ENCODE data around the gene LRIT2.

Gene LRIT2

GRCh38 chr10:84232376-84232775, 7.0 kb upstream of the LRIT2 start:
- Mint-ChIP-seq H3K9me3 (no peaks in the 10 kb centered on the region), H3K4me1 (ENCODE audit: low read depth) (no peaks in the 10 kb centered on the region), H3K27me3 (peaks cover 5% of the 10 kb centered on the region), H3K27ac (no peak overlapping the region), H3K36me3 (ENCODE audit: low read depth) (no peaks in the 10 kb centered on the region), H3K4me3 (no peak overlapping the region)
- intact Hi-C loops (cut with micrococcal nuclease), result no loop called here

GRCh38 chr10:84230359-84230758, 5.0 kb upstream of the LRIT2 start:
- no peaks in the 10 kb centered on the region for H3K9me3 Mint-ChIP-seq
- intact Hi-C loops (cut with micrococcal nuclease), result no loop called here
- peaks cover 1% of the 10 kb centered on the region for H3K27me3 Mint-ChIP-seq
- H3K27ac Mint-ChIP-seq, result no peak overlapping the region
- H3K4me1 Mint-ChIP-seq (ENCODE audit: low read depth), result no peaks in the 10 kb centered on the region
- H3K36me3 Mint-ChIP-seq (ENCODE audit: low read depth), result no peaks in the 10 kb centered on the region
- H3K4me3 Mint-ChIP-seq, result no peak overlapping the region

- Mint-ChIP-seq H3K4me3 (no peak overlapping the region), H3K4me1 (ENCODE audit: low read depth) (no peaks in the 10 kb centered on the region), H3K27me3 (peaks cover 1% of the 10 kb centered on the region), H3K9me3 (no peaks in the 10 kb centered on the region), H3K36me3 (ENCODE audit: low read depth) (no peaks in the 10 kb centered on the region), H3K27ac (no peak overlapping the region)
- intact Hi-C loops (cut with micrococcal nuclease), result no loop called here
These were observed 2.5 kb upstream of the LRIT2 start for GRCh38 chr10:84227810-84228209.

- intact Hi-C loops (cut with micrococcal nuclease), result no loop called here
- Mint-ChIP-seq H3K4me3 (no peak overlapping the region), H3K36me3 (ENCODE audit: low read depth) (no peaks in the 10 kb centered on the region), H3K27ac (no peak overlapping the region), H3K9me3 (no peaks in the 10 kb centered on the region), H3K27me3 (peaks cover 1% of the 10 kb centered on the region), H3K4me1 (ENCODE audit: low read depth) (no peaks in the 10 kb centered on the region)
These were observed 1.3 kb upstream of the LRIT2 start for GRCh38 chr10:84226616-84227015.

- peaks cover 1% of the 10 kb centered on the region for H3K27me3 Mint-ChIP-seq
- H3K36me3 Mint-ChIP-seq (ENCODE audit: low read depth), result no peaks in the 10 kb centered on the region
- H3K9me3 Mint-ChIP-seq, result no peaks in the 10 kb centered on the region
- H3K4me3 Mint-ChIP-seq, result no peak overlapping the region
- H3K27ac Mint-ChIP-seq, result no peak overlapping the region
- H3K4me1 Mint-ChIP-seq (ENCODE audit: low read depth), result no peaks in the 10 kb centered on the region
- intact Hi-C loops (cut with micrococcal nuclease), result no loop called here
These were observed 824 bp downstream of the LRIT2 start for GRCh38 chr10:84224411-84225028.

GRCh38 chr10:84221916-84222315, 3.4 kb downstream of the LRIT2 start:
- H3K9me3 Mint-ChIP-seq, result no peaks in the 10 kb centered on the region
- no peak overlapping the region for H3K27ac Mint-ChIP-seq
- H3K4me1 Mint-ChIP-seq (ENCODE audit: low read depth), result no peaks in the 10 kb centered on the region
- intact Hi-C loops (cut with micrococcal nuclease), result no loop called here
- no peaks in the 10 kb centered on the region for H3K36me3 Mint-ChIP-seq (ENCODE audit: low read depth)
- no peak overlapping the region for H3K4me3 Mint-ChIP-seq
- H3K27me3 Mint-ChIP-seq, result peaks cover 3% of the 10 kb centered on the region

- H3K27ac Mint-ChIP-seq, result no peak overlapping the region
- no peak overlapping the region for H3K4me3 Mint-ChIP-seq
- H3K27me3 Mint-ChIP-seq, result peaks cover 3% of the 10 kb centered on the region
- H3K4me1 Mint-ChIP-seq (ENCODE audit: low read depth), result no peaks in the 10 kb centered on the region
- no peaks in the 10 kb centered on the region for H3K9me3 Mint-ChIP-seq
- intact Hi-C loops (cut with micrococcal nuclease), result no loop called here
- no peaks in the 10 kb centered on the region for H3K36me3 Mint-ChIP-seq (ENCODE audit: low read depth)
These were observed 7.6 kb downstream of the LRIT2 start for GRCh38 chr10:84217746-84218145.

GRCh38 chr10:84216834-84217233, 8.5 kb downstream of the LRIT2 start:
- Mint-ChIP-seq H3K27me3 (peaks cover 3% of the 10 kb centered on the region), H3K4me3 (no peak overlapping the region), H3K4me1 (ENCODE audit: low read depth) (no peaks in the 10 kb centered on the region), H3K27ac (no peak overlapping the region), H3K36me3 (ENCODE audit: low read depth) (no peaks in the 10 kb centered on the region), H3K9me3 (no peaks in the 10 kb centered on the region)
- intact Hi-C loops (cut with micrococcal nuclease), result no loop called here

- Mint-ChIP-seq H3K27ac (no peak overlapping the region), H3K27me3 (peaks cover 3% of the 10 kb centered on the region), H3K9me3 (no peaks in the 10 kb centered on the region), H3K4me3 (no peak overlapping the region), H3K36me3 (ENCODE audit: low read depth) (no peaks in the 10 kb centered on the region), H3K4me1 (ENCODE audit: low read depth) (no peaks in the 10 kb centered on the region)
- intact Hi-C loops (cut with micrococcal nuclease), result no loop called here
These were observed 10.6 kb downstream of the LRIT2 start for GRCh38 chr10:84214612-84215235.

GRCh38 chr10:84214046-84214572, 11.2 kb downstream of the LRIT2 start:
- Mint-ChIP-seq H3K9me3 (no peaks in the 10 kb centered on the region), H3K36me3 (ENCODE audit: low read depth) (no peaks in the 10 kb centered on the region), H3K27ac (no peak overlapping the region), H3K4me3 (no peak overlapping the region), H3K27me3 (peaks cover 1% of the 10 kb centered on the region), H3K4me1 (ENCODE audit: low read depth) (no peaks in the 10 kb centered on the region)
- intact Hi-C loops (cut with micrococcal nuclease), result no loop called here

GRCh38 chr10:84213076-84213475, 12.3 kb downstream of the LRIT2 start:
- no peaks in the 10 kb centered on the region for H3K36me3 Mint-ChIP-seq (ENCODE audit: low read depth)
- H3K27ac Mint-ChIP-seq, result no peak overlapping the region

GRCh38 chr10:84212014-84212413, 13.3 kb downstream of the LRIT2 start:
- H3K4me3 Mint-ChIP-seq, result no peak overlapping the region
- H3K4me1 Mint-ChIP-seq (ENCODE audit: low read depth), result no peaks in the 10 kb centered on the region
- H3K27ac Mint-ChIP-seq, result no peak overlapping the region
- no peaks in the 10 kb centered on the region for H3K9me3 Mint-ChIP-seq
- no peaks in the 10 kb centered on the region for H3K36me3 Mint-ChIP-seq (ENCODE audit: low read depth)
- H3K27me3 Mint-ChIP-seq, result peaks cover 6% of the 10 kb centered on the region
- intact Hi-C loops (cut with micrococcal nuclease), result no loop called here

More at GRCh38 chr10:84213076-84213475, 12.3 kb downstream of the LRIT2 start:
- H3K4me1 Mint-ChIP-seq (ENCODE audit: low read depth), result no peaks in the 10 kb centered on the region
- peaks cover 3% of the 10 kb centered on the region for H3K27me3 Mint-ChIP-seq
- H3K9me3 Mint-ChIP-seq, result no peaks in the 10 kb centered on the region
- intact Hi-C loops (cut with micrococcal nuclease), result no loop called here
- no peak overlapping the region for H3K4me3 Mint-ChIP-seq

- no peaks in the 10 kb centered on the region for H3K9me3 Mint-ChIP-seq
- no peaks in the 10 kb centered on the region for H3K4me1 Mint-ChIP-seq (ENCODE audit: low read depth)
- H3K27me3 Mint-ChIP-seq, result peaks cover 8% of the 10 kb centered on the region
- intact Hi-C loops (cut with micrococcal nuclease), result no loop called here
- H3K4me3 Mint-ChIP-seq, result no peak overlapping the region
- H3K36me3 Mint-ChIP-seq (ENCODE audit: low read depth), result no peaks in the 10 kb centered on the region
- no peak overlapping the region for H3K27ac Mint-ChIP-seq
These were observed 13.8 kb downstream of the LRIT2 start for GRCh38 chr10:84211566-84211965.

- Mint-ChIP-seq H3K36me3 (ENCODE audit: low read depth) (no peaks in the 10 kb centered on the region), H3K27ac (no peak overlapping the region), H3K4me1 (ENCODE audit: low read depth) (no peaks in the 10 kb centered on the region), H3K9me3 (no peaks in the 10 kb centered on the region), H3K4me3 (no peak overlapping the region), H3K27me3 (peaks cover 8% of the 10 kb centered on the region)
- intact Hi-C loops (cut with micrococcal nuclease), result no loop called here
These were observed 17.3 kb downstream of the LRIT2 start for GRCh38 chr10:84208023-84208422.
